Measurements from ENCODE around the gene ABLIM3.

- TF ChIP-seq ZBTB7A (IDR thresholded peaks at IDR 0.05; ENCODE audit: low read depth) (no peak), MAX (IDR thresholded peaks at IDR 0.05) (no peak), RAD21 (IDR thresholded peaks at IDR 0.05; ENCODE audit: low read depth) (no peak), YY1 (IDR thresholded peaks at IDR 0.05; ENCODE audit: low read depth) (no peak), EGR1 (IDR thresholded peaks at IDR 0.05) (no peak), CREB1 (IDR thresholded peaks at IDR 0.05; ENCODE audit: low read depth) (no peak), REST (IDR thresholded peaks at IDR 0.05; ENCODE audit: low read depth) (no peak), CEBPB (IDR thresholded peaks at IDR 0.05) (no peak), EP300 (IDR thresholded peaks at IDR 0.05; ENCODE audit: borderline replicate concordance) (no peak), NFIC (IDR thresholded peaks at IDR 0.05) (no peak), TEAD4 (IDR thresholded peaks at IDR 0.05) (no peak), TAF1 (IDR thresholded peaks at IDR 0.05; ENCODE audit: low read depth) (no peak), USF1 (IDR thresholded peaks at IDR 0.05) (no peak)
Observed at GRCh38 chr5:149150457-149150856, 9.2 kb downstream of the ABLIM3 start.
